GM19025 (cell line): Measurements from ENCODE around the gene POU4F2.

Experiments
- ATAC-seq: cut with Tn5 transposase; IDR thresholded peaks from one replicate; pipeline ENCODE4 v1.9.1; 2021; ENCODE audit warnings: mild to moderate bottlenecking, low read depth, moderate library complexity; ENCODE audit not compliant: unreplicated experiment

Gene POU4F2, protein sequence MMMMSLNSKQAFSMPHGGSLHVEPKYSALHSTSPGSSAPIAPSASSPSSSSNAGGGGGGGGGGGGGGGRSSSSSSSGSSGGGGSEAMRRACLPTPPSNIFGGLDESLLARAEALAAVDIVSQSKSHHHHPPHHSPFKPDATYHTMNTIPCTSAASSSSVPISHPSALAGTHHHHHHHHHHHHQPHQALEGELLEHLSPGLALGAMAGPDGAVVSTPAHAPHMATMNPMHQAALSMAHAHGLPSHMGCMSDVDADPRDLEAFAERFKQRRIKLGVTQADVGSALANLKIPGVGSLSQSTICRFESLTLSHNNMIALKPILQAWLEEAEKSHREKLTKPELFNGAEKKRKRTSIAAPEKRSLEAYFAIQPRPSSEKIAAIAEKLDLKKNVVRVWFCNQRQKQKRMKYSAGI

DNA sequence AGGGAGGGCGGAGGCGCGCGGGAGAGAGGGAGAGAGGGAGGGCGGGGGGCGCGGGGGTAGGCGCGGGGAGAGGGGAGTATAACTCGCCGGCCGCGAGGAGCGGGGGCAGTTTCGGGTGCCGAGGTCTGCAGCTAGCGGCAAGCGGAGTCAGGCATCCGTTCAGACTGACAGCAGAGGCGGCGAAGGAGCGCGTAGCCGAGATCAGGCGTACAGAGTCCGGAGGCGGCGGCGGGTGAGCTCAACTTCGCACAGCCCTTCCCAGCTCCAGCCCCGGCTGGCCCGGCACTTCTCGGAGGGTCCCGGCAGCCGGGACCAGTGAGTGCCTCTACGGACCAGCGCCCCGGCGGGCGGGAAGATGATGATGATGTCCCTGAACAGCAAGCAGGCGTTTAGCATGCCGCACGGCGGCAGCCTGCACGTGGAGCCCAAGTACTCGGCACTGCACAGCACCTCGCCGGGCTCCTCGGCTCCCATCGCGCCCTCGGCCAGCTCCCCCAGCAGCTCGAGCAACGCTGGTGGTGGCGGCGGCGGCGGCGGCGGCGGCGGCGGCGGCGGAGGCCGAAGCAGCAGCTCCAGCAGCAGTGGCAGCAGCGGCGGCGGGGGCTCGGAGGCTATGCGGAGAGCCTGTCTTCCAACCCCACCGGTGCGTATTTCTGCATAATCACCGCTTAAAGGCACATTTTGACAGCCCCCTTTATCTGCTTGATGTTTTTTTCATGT lies at the start of gene POU4F2:
TSS of gene POU4F2 (plus strand) at position 108 of the 720 bp plus-strand sequence. CDS start at position 356, 248 bp downstream.
- no peak for ATAC-seq

DNA sequence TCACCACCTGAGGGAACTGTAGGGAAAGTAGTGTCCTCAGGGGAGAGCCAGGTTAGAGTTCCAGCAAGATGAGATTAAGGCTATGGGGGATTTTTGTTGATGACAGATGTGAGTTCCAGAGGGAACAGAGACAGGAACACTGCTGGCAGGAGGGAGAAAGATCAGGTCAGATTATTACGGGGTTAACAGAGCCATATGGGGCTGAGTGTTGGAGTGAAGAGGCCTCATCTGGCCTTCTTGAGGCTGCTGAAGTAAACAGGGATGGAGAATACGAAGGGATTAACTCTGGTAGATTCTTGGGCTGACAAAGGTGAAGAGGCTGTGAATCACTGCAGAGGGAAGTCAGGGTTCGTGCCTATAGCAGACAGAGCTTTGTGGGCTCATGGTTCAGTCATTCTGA lies 47.9 kb upstream of the POU4F2 start:
- no peak for ATAC-seq

DNA sequence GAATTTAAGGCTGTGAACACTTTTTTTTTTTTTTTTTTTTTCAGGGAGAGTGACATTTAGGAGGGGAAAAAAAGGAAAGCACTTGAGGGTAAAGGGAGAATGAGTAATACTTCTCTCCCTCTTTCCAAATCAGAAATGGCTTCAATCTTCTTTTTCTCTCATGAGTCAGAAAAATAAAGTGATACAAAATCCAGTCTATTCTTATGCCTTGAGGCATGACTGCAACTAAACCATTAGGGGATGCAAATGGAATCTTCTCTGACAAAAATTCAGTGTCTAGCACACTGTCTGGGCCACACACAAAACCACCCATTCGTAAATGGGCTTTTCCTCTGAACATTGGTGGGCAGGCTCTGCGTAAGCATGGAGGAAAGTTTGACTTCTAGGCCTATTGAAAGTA lies 46.7 kb upstream of the POU4F2 start:
- ATAC-seq = no peak

DNA sequence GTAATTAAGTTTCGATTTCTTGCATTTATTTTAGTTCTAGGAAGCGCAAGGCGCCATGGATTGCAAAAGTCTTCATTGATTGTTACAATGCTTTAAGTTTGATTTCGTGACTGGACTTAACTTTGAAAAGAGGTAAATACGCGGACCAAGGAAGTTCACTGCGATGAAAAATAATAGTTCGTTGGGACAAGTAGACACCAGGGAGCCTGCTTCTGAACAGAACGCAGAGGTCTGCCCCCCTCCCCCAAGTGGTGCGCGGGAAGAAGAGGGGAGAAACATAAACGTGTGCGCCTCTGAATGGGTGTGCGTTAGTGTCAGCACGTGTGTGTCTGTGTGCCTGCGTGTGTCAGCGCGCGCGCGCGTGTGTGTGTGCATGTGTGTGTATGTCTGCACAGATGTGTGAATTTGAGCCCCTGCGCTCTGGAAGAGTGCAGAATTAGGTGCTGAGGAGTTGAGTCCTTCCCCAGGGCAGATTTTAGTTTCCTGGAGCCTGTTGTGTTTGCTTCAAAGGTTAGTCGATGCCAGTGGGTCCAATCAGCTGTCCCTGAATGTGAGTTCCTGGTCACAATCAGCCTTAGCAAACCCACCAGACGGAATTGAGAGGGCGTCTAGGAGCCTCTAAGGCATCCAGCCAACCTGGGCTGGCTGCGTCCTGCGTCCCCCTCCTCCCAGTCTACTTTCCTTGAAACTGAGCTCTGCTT lies 5.8 kb upstream of the POU4F2 start:
- no peak for ATAC-seq

DNA sequence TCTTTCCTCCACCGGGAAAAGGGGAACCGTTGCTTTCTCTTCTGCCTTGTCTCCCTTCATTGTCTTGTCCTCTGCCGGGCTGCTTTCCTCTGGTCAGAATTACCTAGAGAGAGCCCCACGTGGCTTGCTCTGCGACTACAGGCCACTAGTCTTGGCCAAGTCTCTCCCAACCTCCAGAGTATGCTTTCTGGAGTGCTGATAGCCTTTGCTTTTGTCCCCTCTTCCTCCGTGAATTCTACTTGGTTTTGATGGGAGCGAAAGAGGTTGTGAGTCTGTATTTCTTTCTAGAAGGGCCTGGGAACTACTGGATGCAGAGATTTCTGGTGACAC lies 5.3 kb upstream of the POU4F2 start:
- ATAC-seq = no peak

DNA sequence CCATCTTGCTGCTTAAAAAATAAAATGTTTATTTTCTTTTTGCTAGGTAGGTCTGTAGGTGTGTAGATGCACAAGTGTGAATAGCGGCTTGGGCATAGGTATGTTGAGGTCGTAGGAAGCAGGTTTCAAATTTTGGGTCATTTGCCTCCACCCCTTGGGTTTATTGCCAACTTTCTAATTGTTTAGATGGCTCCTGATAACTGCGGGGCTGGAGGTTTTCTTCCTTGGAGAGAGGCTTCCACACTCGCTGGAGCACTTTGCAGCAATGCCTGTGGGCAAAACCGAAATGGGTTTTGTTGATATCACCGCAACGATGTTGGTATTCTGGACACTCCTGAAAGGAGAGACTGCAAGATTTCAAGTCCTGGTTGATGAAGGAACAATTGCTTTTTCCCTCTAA lies 3.9 kb upstream of the POU4F2 start:
- no peak for ATAC-seq

DNA sequence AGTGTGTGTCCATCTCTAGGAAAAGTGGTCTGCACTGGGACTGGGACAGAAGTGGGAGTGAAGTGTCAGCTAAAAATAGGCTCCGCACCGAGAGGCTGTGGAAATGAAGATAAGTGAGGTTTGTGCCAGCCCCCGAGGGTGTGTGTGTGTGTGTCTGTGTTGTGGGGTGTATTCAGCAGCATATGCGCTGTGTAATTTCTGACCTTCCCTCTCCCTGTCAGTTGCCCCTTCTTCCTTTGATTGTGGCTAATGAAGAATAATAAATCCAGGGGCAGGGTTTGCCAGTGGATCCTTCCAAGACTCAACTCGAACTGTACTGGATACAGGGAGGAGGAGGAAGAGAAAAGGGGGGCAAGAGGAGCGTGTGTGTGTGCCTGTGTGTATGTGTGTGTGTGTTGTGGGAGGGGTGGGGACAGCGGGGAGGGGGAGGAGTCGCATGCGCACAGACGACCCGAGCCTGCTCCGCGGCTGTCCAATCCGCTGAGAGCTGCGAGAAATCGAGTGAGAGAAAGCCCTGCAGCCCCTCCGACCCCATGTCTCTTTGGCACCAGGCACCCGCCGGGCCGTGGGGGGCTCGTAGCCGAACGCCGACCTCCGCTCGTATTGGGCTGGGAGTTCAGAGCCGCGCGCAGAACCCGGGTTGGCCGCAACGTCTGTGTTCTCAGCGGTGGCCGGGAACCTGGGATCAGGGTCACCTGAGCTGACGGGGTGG lies 916 bp upstream of the POU4F2 start:
- no peak for ATAC-seq

DNA sequence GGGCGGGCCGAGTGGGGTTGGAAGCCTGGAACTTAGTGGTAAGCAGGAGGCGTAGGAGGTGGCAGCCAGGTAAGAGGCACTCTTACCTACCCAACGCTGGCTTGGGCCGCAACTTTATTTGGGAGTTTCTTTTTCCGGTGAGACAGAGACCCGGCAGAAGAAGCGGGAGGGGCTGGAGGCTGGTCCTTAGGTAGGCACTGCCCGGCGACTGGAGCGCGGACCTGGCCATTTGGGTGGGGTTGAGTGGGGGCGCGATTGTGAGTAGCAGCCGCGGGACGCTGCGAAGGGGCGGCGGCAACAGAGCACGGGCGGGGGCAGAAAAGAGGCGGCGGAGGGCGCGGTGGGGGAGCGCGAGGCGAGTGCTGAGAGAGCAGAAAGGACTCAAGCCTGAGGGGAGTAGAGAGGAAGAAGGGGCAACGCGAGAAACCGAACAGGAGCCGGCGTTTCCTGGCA lies 334 bp upstream of the POU4F2 start:
- ATAC-seq = no peak

DNA sequence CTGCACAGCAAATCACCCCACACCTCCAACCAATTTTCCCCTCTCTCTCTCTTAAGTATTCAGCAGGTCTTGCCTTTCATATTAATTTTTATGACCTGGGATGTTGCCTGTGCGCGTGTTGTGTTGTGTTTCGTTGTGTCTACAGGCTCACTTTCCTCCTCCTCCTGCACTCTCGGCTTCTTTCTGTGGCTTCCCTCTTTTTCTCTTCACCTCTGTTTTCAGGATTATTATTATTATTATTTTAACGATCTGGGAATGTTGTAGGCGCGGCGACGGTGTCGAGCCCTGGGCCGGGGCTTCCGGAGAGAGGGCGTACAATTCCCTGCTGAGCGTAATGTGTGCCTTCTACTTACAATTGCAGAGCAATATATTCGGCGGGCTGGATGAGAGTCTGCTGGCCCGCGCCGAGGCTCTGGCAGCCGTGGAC lies 826 bp downstream of the POU4F2 start:
- no peak for ATAC-seq

DNA sequence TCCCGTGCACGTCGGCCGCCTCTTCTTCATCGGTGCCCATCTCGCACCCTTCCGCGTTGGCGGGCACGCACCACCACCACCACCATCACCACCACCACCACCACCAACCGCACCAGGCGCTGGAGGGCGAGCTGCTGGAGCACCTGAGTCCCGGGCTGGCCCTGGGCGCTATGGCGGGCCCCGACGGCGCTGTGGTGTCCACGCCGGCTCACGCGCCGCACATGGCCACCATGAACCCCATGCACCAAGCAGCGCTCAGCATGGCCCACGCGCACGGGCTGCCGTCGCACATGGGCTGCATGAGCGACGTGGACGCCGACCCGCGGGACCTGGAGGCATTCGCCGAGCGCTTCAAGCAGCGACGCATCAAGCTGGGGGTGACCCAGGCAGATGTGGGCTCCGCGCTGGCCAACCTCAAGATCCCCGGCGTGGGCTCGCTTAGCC lies 1.4 kb downstream of the POU4F2 start:
- no peak for ATAC-seq

DNA sequence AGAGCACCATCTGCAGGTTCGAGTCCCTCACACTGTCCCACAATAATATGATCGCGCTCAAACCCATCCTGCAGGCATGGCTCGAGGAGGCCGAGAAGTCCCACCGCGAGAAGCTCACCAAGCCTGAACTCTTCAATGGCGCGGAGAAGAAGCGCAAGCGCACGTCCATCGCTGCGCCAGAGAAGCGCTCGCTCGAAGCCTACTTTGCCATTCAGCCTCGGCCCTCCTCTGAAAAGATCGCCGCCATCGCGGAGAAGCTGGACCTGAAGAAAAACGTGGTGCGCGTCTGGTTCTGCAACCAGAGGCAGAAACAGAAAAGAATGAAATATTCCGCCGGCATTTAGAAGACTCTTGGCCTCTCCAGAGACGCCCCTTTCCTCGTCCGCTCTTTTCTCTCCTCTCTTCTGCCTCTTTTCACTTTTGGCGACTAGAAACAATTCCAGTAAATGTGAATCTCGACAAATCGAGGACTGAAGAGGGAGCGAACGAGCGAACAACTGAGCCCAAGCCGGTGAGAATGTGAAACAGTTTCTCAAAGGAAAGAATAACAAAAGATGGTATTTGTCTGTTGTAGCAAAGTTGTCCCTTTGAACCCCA lies 1.9 kb downstream of the POU4F2 start:
- ATAC-seq = no peak

DNA sequence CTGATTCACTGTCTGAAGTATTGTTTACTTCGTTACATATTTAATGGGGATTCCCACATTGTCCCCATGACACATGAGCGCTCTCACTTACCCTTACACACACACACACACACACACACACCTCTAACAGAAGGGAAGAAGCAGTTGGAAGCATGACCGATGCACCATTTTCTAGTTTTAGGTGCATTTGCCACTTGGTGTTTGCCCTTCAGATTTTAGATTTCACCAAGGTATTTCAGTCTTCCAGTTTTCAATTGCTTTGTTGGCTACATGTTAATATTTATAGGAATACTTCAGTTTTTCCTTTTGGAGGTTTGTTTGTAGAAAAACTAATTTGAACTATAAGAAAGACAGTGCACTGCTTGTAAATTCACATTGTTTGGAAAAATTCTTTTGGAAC lies 3.1 kb downstream of the POU4F2 start:
- no peak for ATAC-seq

DNA sequence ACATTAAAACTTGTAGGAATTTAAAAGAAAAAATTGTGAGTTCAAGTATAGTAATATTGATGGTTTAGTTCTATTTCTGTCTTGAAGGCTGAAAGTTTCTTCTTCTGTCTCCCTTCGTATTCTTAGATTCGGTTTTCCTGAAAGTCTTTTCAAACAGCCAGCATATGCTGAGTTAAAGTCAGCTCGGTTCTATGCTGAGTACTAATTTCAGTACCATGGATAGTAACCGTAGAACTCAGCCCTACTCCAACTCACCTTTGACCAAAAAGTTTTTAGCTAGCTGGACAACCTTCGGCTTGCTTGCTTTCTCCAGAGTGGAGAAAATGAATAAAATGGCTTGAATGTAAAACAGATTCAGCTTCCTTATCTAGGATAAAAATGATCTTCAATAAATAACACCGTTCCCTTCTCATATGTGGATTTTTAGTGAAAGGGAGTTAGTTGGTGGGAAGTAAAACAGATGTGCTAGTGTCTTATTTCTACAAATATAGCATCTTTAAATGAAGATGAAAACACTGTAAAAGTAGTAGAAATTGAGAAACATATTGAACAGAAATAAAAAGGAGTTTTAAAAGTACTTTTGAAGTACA lies 5.2 kb downstream of the POU4F2 start:
- ATAC-seq = no peak

DNA sequence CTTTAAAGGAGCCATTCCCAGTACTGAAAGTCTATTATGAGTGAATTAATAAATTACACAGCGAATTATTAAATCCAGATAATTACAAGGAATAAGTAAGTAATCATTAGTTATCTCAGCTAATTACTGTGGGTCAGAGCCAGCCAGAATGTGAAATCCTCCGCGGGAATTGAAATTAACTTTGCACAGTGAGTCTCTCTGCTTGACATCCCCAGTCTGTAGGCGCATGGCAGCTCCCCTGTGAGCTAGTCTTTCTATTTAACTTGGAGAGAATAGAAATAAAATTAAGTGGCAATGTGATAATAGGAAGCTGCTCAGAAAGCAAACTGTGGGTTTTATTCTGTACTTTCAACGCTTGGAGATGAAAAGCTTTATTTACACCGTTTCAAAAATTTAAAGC lies 7.2 kb downstream of the POU4F2 start:
- ATAC-seq = no peak

DNA sequence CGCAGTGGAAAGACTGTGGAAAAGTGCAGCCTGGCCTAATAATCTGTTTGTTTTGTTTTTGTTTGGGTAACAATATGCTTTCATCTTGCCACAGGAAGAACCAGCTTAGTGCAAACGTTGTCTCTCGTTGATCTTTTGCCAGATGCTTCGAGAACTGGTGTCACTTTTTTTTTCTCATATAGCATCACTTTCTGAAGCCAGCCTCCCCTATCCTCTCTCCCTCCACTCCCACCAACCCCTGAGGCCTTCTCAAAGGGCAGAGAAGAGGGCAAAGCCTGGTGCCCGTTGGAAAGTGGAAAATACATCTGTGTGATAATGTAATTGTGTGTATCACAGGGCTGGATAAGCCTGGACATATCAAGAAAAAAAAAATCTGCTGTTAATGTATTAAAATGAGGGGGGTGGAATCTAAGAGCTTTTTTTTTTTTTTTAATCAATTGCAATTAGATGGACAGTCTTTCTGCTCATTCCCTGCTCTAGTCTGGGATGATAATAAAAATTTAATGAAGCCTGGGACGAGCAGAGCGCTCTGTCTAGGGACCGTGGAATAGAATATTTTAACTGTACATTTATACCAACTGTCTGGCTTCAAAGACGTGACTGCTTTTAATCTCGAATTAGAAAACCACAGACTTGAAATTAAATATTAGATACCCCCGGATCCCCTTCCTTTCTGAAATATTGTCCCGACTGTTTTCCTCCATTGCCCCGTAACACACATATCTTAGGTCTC lies 8.1 kb downstream of the POU4F2 start:
- no peak for ATAC-seq

DNA sequence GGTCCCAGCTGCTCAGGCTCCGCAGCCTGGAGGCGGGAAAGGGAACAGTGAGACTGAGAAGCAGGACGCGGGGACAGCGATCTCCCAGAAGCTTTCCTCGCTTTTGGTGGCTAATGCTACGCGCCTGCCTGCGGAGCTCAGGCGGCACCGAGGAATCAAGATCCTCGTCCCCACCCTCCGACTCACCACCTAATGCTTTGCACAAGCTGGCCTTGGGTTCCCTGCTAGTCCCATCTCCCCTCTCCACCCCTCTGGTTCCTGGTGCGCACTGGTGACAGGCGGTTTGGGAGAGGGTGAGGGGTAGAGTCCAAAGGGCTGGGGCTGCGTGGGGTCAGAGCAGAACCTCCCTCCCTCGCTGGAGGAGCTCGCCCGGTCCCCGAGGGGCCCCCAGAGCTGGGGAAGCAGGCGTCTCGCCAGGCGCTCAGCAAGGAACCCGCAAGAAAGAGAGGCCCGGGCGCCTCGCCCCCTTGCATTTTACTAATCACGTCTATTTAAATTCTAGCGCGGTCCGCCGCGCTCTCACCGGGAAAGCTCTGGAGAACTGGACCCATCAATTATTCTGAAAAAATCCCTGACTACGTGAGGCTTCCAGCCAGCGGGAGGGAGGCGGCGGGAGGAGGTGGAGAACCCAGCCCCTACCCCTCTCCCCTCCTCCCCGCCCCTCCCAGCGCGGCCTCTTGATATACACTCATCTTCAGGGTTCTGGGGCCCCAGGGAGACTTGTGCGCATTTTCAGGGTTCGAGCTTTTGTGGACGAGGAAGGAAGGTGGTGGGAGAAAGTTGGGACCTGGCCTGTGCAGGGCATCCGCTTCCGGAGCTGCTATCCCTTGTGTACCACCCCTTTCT lies 9.1 kb downstream of the POU4F2 start:
- no peak for ATAC-seq

DNA sequence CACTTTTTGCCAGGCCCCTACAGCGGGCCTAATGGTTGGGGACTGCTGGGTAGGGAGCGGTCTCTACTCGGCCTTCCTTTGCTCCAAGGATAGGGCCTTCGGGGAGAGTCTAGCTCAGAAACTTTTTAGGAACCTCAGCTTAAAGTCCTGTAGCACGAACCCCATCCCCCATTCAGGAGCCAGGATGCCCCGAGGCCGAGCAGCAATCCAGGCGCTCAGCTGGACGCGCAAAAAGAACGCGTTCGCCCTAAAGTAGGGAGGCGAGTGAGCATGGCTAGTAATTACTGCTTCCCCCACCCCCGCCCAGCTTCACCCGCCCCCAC lies 9.7 kb downstream of the POU4F2 start:
- ATAC-seq = no peak

DNA sequence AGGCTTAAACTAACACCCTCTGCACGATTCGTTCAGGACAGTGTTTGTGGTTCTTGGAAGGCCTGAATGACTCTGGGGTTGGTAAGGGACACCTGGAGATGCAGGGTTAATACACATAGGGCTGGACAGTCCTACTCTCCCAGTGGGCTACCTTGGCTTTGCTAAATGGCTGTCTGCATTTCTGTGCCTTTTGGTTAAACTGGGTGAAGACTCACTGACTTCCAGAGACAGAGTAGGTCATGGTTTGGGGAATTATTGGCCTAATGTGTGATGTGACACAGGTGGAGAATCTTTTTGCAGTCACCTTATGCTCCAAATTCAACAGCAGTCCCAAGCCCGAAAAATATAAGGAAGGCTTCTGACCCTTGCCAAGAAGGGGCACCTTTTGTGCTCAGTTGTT lies 10.5 kb downstream of the POU4F2 start:
- ATAC-seq = no peak

DNA sequence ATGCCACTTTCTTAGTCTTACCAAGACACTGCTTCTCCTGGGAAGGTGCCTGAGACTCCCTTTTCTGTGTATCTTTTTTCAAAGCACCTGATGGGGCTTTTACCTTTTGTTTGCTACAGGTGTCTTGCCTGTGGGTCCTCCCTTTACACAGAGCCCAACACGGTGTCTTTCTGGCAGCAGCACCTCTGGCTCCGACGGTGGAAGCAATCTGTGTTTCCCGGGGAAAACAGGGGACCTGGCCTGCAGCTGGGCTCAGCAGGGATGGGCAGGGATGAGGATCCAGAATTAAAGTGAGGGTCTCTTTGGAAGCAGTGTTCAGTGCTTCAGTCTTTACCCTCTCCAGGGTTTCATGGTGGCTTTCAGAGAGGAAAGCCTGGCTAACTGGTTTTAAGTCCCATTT lies 11.3 kb downstream of the POU4F2 start:
- no peak for ATAC-seq
